ENCODE measurements around the gene CARNS1. TPM values are rescaled to one million over a fixed set of nuclear protein-coding genes. Genes with fewer than 3 reads are reported as not detected.

The CARNS1 gene
- total and polyA plus RNA-seq, 2 of the 8 experiments (the other 6 are each of a cell fraction or from before 2014, with no cell fraction given) = 0.82 to 1.1 TPM

DNA sequence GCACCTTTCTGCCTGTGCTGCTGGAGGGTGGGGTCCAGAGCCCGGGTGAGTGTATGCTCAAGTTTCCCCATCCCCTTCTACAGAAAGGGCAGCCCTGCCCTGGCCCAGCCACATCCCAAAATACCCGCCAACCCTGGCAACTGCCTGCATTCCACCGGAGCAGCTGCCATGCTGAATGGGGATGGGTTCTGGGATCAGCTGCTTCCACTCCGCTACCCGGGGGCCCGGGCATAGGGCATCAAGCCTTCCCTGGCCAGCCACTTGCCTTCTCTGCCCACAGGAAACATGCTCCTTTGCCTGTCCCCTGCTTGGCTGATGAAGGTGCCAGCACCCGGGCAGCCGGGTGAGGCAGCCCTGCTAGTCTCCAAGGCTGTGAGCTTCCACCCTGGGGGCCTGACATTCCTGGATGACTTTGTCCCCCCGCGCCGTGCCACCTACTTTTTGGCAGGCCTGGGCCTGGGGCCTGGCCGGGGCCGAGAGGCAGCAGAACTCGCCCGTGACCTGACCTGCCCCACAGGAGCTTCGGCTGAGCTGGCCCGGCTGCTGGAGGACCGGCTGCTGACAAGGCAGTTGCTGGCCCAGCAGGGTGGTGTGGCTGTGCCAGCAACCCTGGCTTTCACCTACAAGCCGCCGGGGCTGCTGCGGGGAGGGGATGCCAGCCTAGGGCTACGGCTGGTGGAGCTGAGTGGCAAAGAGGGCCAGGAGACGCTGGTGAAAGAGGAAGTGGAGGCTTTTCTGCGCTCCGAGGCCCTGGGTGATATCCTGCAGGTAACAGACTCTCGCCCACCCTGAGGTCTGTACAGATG, 3.2 kb downstream of the CARNS1 start:
- DNase-seq (ENCODE audit: low read depth in 1 of 2, low spot score in 2 of 2) = no peak
- H4K5ac ChIP-seq (ENCODE audit: insufficient read length, low read depth, low read length) = no peak overlapping the region
- CTCF ChIA-PET (ENCODE audit: partially characterized antibody) = interaction anchor here (0.6 to 2.4 kb wide), 6 partner anchors 16 to 210 kb away, joined by 3 to 13 read pairs (median 4); partner anchors contain the start of genes PITPNM1, PPP1CA, TBC1D10C and TMEM134
- TF ChIP-seq RBBP5 (IDR thresholded peaks at IDR 0.05; ENCODE audit: borderline replicate concordance, low read depth, low read length) (no peak), SIN3A (conservative IDR thresholded peaks at IDR 0.05 in 1 of 2, IDR thresholded peaks at IDR 0.05 in 1 of 2; ENCODE audit: low read depth in 1 of 2, low read length in 2 of 2) (no peak), CTBP2 (IDR thresholded peaks at IDR 0.05; ENCODE audit: borderline replicate concordance, insufficient read depth, insufficient read length, low read length) (no peak), JUND (IDR thresholded peaks at IDR 0.05; ENCODE audit: low read length) (no peak), RFX5 (IDR thresholded peaks at IDR 0.05; ENCODE audit: borderline replicate concordance, low read depth, low read length) (no peak)
- TF ChIP-seq, protein P1, sequence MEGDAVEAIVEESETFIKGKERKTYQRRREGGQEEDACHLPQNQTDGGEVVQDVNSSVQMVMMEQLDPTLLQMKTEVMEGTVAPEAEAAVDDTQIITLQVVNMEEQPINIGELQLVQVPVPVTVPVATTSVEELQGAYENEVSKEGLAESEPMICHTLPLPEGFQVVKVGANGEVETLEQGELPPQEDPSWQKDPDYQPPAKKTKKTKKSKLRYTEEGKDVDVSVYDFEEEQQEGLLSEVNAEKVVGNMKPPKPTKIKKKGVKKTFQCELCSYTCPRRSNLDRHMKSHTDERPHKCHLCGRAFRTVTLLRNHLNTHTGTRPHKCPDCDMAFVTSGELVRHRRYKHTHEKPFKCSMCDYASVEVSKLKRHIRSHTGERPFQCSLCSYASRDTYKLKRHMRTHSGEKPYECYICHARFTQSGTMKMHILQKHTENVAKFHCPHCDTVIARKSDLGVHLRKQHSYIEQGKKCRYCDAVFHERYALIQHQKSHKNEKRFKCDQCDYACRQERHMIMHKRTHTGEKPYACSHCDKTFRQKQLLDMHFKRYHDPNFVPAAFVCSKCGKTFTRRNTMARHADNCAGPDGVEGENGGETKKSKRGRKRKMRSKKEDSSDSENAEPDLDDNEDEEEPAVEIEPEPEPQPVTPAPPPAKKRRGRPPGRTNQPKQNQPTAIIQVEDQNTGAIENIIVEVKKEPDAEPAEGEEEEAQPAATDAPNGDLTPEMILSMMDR (IDR thresholded peaks at IDR 0.05; ENCODE audit: control extremely low read depth in 1 of 3, insufficient read depth in 1 of 3, low read depth in 1 of 3, low read length in 3 of 3) = no peak

More for the DNA sequence above, 3.2 kb downstream of the CARNS1 start:
- Histone ChIP-seq H3K23me2 (ENCODE audit: low read depth, low read length) (peaks cover 12% of the 10 kb centered on the region; the same call in 1 of the 2 replicates), H4K20me1 (replicated peaks in 1 of 2; ENCODE audit: control insufficient read depth in 1 of 2, insufficient read depth in 2 of 2, low read length in 2 of 2) (peaks cover 0 to 3% of the 10 kb centered on the region in 2 experiments), H2AK5ac (ENCODE audit: low read depth, low read length) (no peak overlapping the region), H3K14ac (ENCODE audit: insufficient read length) (no peak overlapping the region), H3K4me2 (ENCODE audit: insufficient read depth in 1 of 2, low read depth in 2 of 2, low read length in 2 of 2) (no peak overlapping the region), H3K4ac (replicated peaks; ENCODE audit: insufficient read length, low read depth, low read length) (no peak overlapping the region), H3K79me1 (ENCODE audit: low read depth, low read length) (no peaks in the 10 kb centered on the region), H2BK120ac (replicated peaks; ENCODE audit: low read depth, low read length) (no peak overlapping the region), H3K36me3 (ENCODE audit: control insufficient read depth in 2 of 4, insufficient read depth in 4 of 4, low read length in 3 of 4) (no peaks in the 10 kb centered on the region), H3K18ac (ENCODE audit: extremely low read depth, low read length) (no peak overlapping the region), H2BK5ac (ENCODE audit: low read depth, low read length) (no peak overlapping the region), H4K91ac (replicated peaks; ENCODE audit: insufficient read length, low read length) (no peak overlapping the region), H2BK20ac (ENCODE audit: low read length) (no peak overlapping the region), H3K56ac (replicated peaks; ENCODE audit: insufficient read length, low read depth, low read length) (no peak overlapping the region), H2AFZ (ENCODE audit: low read length) (no peak overlapping the region), H3K27me3 (replicated peaks in 1 of 4; ENCODE audit: control insufficient read depth in 3 of 4, extremely low read depth in 1 of 4, insufficient read depth in 3 of 4, low read length in 3 of 4) (peaks cover 0 to 8% (median 5%) of the 10 kb centered on the region in 4 experiments; a peak in 5 of 7 replicates), H3K4me1 (replicated peaks in 1 of 4; ENCODE audit: control insufficient read depth in 3 of 4, insufficient read depth in 4 of 4, low read length in 3 of 4) (peaks cover 4 to 15% (median 11%) of the 10 kb centered on the region in 4 experiments), H3K79me2 (ENCODE audit: control insufficient read depth in 1 of 2, insufficient read depth in 2 of 2, low read length in 2 of 2) (no peaks in the 10 kb centered on the region), H3K9ac (replicated peaks in 1 of 4; ENCODE audit: extremely low read depth in 1 of 4, low read depth in 3 of 4, low read length in 3 of 4) (no peak overlapping the region), H3K4me3 (ENCODE audit: extremely low read depth in 1 of 4, insufficient read depth in 2 of 4, low read depth in 3 of 4, low read length in 4 of 4) (no peak overlapping the region), H4K8ac (ENCODE audit: extremely low read depth, insufficient read depth, low read length) (no peak overlapping the region; the same call in 1 of the 2 replicates), H2BK15ac (ENCODE audit: low read length) (no peak overlapping the region), H2BK12ac (ENCODE audit: low read depth, low read length) (no peak overlapping the region), H3K27ac (ENCODE audit: low read depth, low read length) (no peak overlapping the region), H3K23ac (ENCODE audit: insufficient read length) (no peak overlapping the region), H3K9me3 (ENCODE audit: insufficient read depth in 2 of 2, low read depth in 1 of 2, low read length in 1 of 2) (no peaks in the 10 kb centered on the region)
- POLR2A ChIA-PET (ENCODE audit: partially characterized antibody) = interaction anchor here (0.6 to 10.2 kb wide), 9 partner anchors 9 to 49 kb away, joined by 3 to 104 read pairs (median 4); partner anchors contain the start of genes PTPRCAP, RPS6KB2 and TBC1D10C
- 86% methylated on average over 24 of the region's 26 CpGs; no CpG with 5 or more reads in 1 of the 2 experiments for WGBS, 2 experiments (ENCODE audit: extremely low coverage in 1 of 2, insufficient coverage in 1 of 2, insufficient read length in 1 of 2, insufficient replicate concordance in 2 of 2, low coverage in 1 of 2, low lambda C conversion rate in 2 of 2, missing lambda C conversion rate in 1 of 2)
- no peak for FAIRE-seq
